Left ventricle myocardium inferior (tissue), 1 donor: ENCODE results near the gene MUC12. TPM values are rescaled to one million over a fixed set of nuclear protein-coding genes. Genes with fewer than 3 reads are reported as not detected.
"Not testable (repeated sequence)": the region's sequence is repeated elsewhere in the genome, so short reads cannot be mapped to it uniquely, and the experiment has no call there.

Experiments used
- DNase-seq: peaks from one replicate; pipeline ENCODE4 v3.0.0-alpha.2; 2020
- H3K27ac ChIP-seq: fragments of 200-600 bp; replicated peaks from 2 replicates; pipeline ENCODE4 v1.8.0; 2021
- H3K27me3 ChIP-seq: fragments of 200-600 bp; 2 replicates; pipeline ENCODE4 v1.8.0; 2021; ENCODE audit warnings: low read depth
- H3K36me3 ChIP-seq: fragments of 200-600 bp; 2 replicates; pipeline ENCODE4 v1.8.0; 2021
- H3K4me1 ChIP-seq: fragments of 200-600 bp; 2 replicates; pipeline ENCODE4 v1.8.0; 2021
- H3K4me3 ChIP-seq: fragments of 200-600 bp; 2 replicates; pipeline ENCODE4 v1.8.0; 2021; ENCODE audit warnings: mild to moderate bottlenecking, moderate library complexity
- H3K9me3 ChIP-seq: fragments of 200-600 bp; replicated peaks from 2 replicates; pipeline ENCODE4 v1.8.0; 2021
- CTCF ChIP-seq: fragments of 200-600 bp; IDR thresholded peaks from 2 replicates; pipeline ENCODE4 v1.8.0; 2021; ENCODE audit warnings: antibody characterized with exemption, mild to moderate bottlenecking, borderline replicate concordance
- intact Hi-C: fragments of 100-400 bp; cut with micrococcal nuclease; formaldehyde crosslinking; loops from one replicate; pipeline ENCODE4 v1.11.0; 2022
- total RNA-seq: library from RNA; stranded (reverse); fragmentation: NEBNext Ultra II Directional; extraction: Animal tissue kit (Norgen Biotek cat#: 25700); gene quantifications from one replicate; pipeline ENCODE4 v1.2.1, GENCODE V29; 2021
- donor health status: DM: no; HTN: yes; CAD: no; lungs with severe emphysema.

The MUC12 gene
- total RNA-seq, 1 donor from 2014 or later, result 0.30 TPM

DNA sequence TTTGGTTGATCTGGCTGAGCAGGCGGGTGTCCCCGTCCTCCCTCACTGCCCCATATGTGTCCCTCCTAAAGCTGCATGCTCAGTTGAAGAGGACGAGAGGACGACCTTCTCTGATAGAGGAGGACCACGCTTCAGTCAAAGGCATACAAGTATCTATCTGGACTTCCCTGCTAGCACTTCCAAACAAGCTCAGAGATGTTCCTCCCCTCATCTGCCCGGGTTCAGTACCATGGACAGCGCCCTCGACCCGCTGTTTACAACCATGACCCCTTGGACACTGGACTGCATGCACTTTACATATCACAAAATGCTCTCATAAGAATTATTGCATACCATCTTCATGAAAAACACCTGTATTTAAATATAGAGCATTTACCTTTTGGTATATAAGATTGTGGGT is 89.0 kb downstream of the MUC12 start:
- H3K4me3 ChIP-seq, result no peak overlapping the region
- DNase-seq, result peak; percentile 52
- TF ChIP-seq CTCF, result no peak
- H3K27ac ChIP-seq, result no peak overlapping the region
- no peaks in the 10 kb centered on the region for H3K36me3 ChIP-seq
- H3K4me1 ChIP-seq, result no peaks in the 10 kb centered on the region
- intact Hi-C loops, result loop anchor here (5.0 to 10.0 kb wide), 2 partner anchors 94 to 161 kb away; partner anchors contain the start of genes ACHE and MUC12
- peaks cover 96% of the 10 kb centered on the region for H3K27me3 ChIP-seq
- H3K9me3 ChIP-seq, result no peaks in the 10 kb centered on the region

DNA sequence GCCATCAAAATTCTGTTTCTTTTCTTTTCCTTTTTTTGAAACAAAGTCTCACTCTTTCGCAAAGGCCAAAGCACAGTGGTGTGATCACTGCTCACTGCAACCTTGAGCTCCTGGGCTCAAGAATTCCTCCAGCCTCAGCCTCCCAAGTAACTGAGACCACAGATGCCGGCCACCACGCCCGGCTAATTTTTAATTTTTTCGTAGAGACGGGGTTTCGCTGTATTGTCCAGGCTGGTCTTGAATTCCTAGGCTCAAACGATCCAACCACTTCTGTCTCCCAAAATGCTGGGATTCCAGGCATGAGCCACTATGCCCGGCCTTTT is 90.2 kb downstream of the MUC12 start:
- no peaks in the 10 kb centered on the region for H3K36me3 ChIP-seq
- no peaks in the 10 kb centered on the region for H3K4me1 ChIP-seq
- DNase-seq, result no peak
- H3K9me3 ChIP-seq, result no peaks in the 10 kb centered on the region
- peak; percentile 6 for TF ChIP-seq CTCF
- H3K4me3 ChIP-seq, result no peak overlapping the region
- H3K27ac ChIP-seq, result no peak overlapping the region
- H3K27me3 ChIP-seq, result peaks cover 95% of the 10 kb centered on the region
- intact Hi-C loops, result loop anchor here (5.0 to 10.0 kb wide), 2 partner anchors 95 to 162 kb away; partner anchors contain the start of genes ACHE and MUC12

- Histone ChIP-seq H3K27ac (no peak overlapping the region), H3K4me3 (no peak overlapping the region), H3K27me3 (peaks cover 95% of the 10 kb centered on the region), H3K4me1 (no peaks in the 10 kb centered on the region), H3K36me3 (no peaks in the 10 kb centered on the region), H3K9me3 (no peaks in the 10 kb centered on the region)
- intact Hi-C loops, result no loop called here
- DNase-seq, result no peak
- no peak for TF ChIP-seq CTCF
Observed at GRCh38 chr7:101060992-101061391, 91.6 kb downstream of the MUC12 start.

DNA sequence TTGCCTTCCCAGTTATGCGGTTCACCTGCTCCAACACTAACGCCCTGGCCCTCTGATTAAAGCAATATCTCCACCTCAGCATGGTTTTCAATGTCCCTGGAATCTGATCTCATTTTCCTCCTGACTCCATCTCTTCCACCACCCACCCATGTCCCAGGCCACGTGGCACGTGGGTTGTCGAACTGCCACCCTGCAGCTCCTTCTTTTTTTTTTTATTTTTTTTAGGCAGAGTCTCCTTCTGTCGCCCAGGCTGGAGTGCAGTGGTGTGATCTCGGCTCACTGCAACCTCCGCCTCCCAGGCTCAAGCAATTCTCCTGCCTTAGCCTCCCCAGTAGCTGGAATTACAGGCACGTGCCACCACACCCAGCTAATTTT is 94.8 kb downstream of the MUC12 start:
- H3K27ac ChIP-seq, H3K4me3 ChIP-seq, H3K9me3 ChIP-seq, H3K36me3 ChIP-seq, H3K4me1 ChIP-seq, intact Hi-C loops, DNase-seq: not testable (repeated sequence)
- H3K27me3 ChIP-seq, result peaks cover 95% of the 10 kb centered on the region

DNA sequence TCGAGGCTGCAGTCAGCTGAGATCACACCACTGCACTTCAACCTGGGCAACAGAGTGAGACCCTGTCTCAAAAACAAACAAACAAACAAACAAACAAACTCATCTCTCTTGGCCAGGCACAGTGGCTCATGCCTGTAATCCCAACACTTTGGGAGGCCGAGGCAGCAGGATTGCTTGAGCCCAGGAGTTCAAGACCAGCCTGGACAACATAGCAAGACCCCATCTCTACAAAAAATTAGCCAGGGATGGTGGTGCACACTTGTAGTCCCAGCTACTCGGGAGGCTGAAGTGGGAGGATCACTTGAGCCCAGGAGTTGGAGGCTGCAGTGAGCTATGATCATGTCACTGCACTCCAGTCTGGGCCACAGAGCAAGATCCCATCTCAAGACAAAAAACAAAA is 95.8 kb downstream of the MUC12 start:
- H3K27ac ChIP-seq, H3K9me3 ChIP-seq, intact Hi-C loops, H3K4me1 ChIP-seq, H3K4me3 ChIP-seq, DNase-seq, H3K36me3 ChIP-seq: not testable (repeated sequence)
- peaks cover 97% of the 10 kb centered on the region for H3K27me3 ChIP-seq

- Histone ChIP-seq H3K36me3 (no peaks in the 10 kb centered on the region), H3K27me3 (peaks cover 92% of the 10 kb centered on the region), H3K4me1 (no peaks in the 10 kb centered on the region), H3K9me3 (no peaks in the 10 kb centered on the region), H3K4me3 (no peak overlapping the region), H3K27ac (no peak overlapping the region)
- intact Hi-C loops, result no loop called here
- peak; percentile 27 for DNase-seq
- TF ChIP-seq CTCF, result no peak
Observed at GRCh38 chr7:101066141-101066832, 96.9 kb downstream of the MUC12 start.
